Mucosa of descending colon (tissue), 3 donors: ENCODE results near the gene ERCC4. TPM values are rescaled to one million over a fixed set of nuclear protein-coding genes. Genes with fewer than 3 reads are reported as not detected.

Source experiments
- ATAC-seq: fragments of 200-7000 bp; cut with Tn5 transposase; one replicate; pipeline ENCODE4 v1.9.1; 2020; ENCODE audit warnings: mild to moderate bottlenecking, moderate library complexity
- DNase-seq, 3 donors: peaks; one replicate each; pipeline ENCODE4 v3.0.0-alpha.2; 2020
- H3K36me3 ChIP-seq: fragments of 200-600 bp; one replicate; pipeline ENCODE4 v1.8.0; 2021; ENCODE audit warnings: low read depth, mild to moderate bottlenecking
- H3K4me1 ChIP-seq: fragments of 200-600 bp; one replicate; pipeline ENCODE4 v1.8.0; 2021; ENCODE audit warnings: low read depth, mild to moderate bottlenecking
- H3K4me3 ChIP-seq: fragments of 200-600 bp; one replicate; pipeline ENCODE4 v1.8.0; 2021; ENCODE audit warnings: mild to moderate bottlenecking
- H3K9me3 ChIP-seq: fragments of 200-600 bp; one replicate; pipeline ENCODE4 v1.8.0; 2021; ENCODE audit warnings: mild to moderate bottlenecking
- CTCF ChIP-seq: fragments of 200-600 bp; IDR thresholded peaks from one replicate; pipeline ENCODE4 v1.8.0; 2022; ENCODE audit warnings: antibody characterized with exemption, mild to moderate bottlenecking
- intact Hi-C, 2 donors: fragments of 100-400 bp; cut with DNase I in 1 of 2; cut with micrococcal nuclease in 1 of 2; formaldehyde crosslinking; loops; one replicate each; pipeline versions ENCODE4 v1.11.0 to v1.11.1; 2022; cut with DNase I, micrococcal nuclease
- total RNA-seq, 3 donors: library from RNA; stranded (reverse); fragmentation: NEBNext Ultra II Directional in 2 of 3; extraction: Animal tissue kit (Norgen Biotek cat#: 25700) in 2 of 3; gene quantifications; one replicate each; pipeline versions ENCODE4 v1.2.1 to v1.2.4, GENCODE V29; 2021 to 2023
- donor health status: DM: no; HTN: no; CAD: no; lungs with moderate emphysema.
- donor health status: DM: no; HTN: no; CAD: no.
- donor health status: DM: no; HTN: yes; CAD: no.

Gene ERCC4
- total RNA-seq, 3 donors from 2014 or later: 5.9 to 8.7 (median 7.1) TPM

- H3K36me3 ChIP-seq: no peaks in the 10 kb centered on the region
- no peak overlapping the region for H3K4me3 ChIP-seq
- ATAC-seq: no peak
- no peak for TF ChIP-seq CTCF
- H3K9me3 ChIP-seq: peaks cover 5% of the 10 kb centered on the region
- no peak for DNase-seq
- peaks cover 4% of the 10 kb centered on the region for H3K4me1 ChIP-seq
- intact Hi-C loops: no loop called here
These were observed 8.1 kb upstream of the ERCC4 start for GRCh38 chr16:13911871-13912270.

GRCh38 chr16:13912891-13913290 is 7.1 kb upstream of the ERCC4 start:
- Histone ChIP-seq H3K36me3 (no peaks in the 10 kb centered on the region), H3K9me3 (peaks cover 5% of the 10 kb centered on the region), H3K4me1 (peaks cover 4% of the 10 kb centered on the region), H3K4me3 (no peak overlapping the region)
- intact Hi-C loops: no loop called here
- no peak for TF ChIP-seq CTCF
- no peak for DNase-seq
- ATAC-seq: no peak

- intact Hi-C loops: no loop called here
- H3K4me1 ChIP-seq: peaks cover 4% of the 10 kb centered on the region
- ATAC-seq: peak; percentile 43
- H3K9me3 ChIP-seq: peaks cover 5% of the 10 kb centered on the region
- no peaks in the 10 kb centered on the region for H3K36me3 ChIP-seq
- DNase-seq: peak in 1 of 3 donors; percentile 5
- H3K4me3 ChIP-seq: no peak overlapping the region
- TF ChIP-seq CTCF: no peak
These were observed 6.3 kb upstream of the ERCC4 start for GRCh38 chr16:13913374-13914292.

GRCh38 chr16:13915033-13915635 is 4.8 kb upstream of the ERCC4 start:
- intact Hi-C loops: no loop called here

GRCh38 chr16:13919330-13919682 is 648 bp upstream of the ERCC4 start:
- H3K4me3 ChIP-seq: peak overlapping the region; percentile 64
- no peaks in the 10 kb centered on the region for H3K36me3 ChIP-seq
- TF ChIP-seq CTCF: no peak
- ATAC-seq: peak; percentile 21
- intact Hi-C loops: no loop called here
- no peaks in the 10 kb centered on the region for H3K9me3 ChIP-seq
- peak in 1 of 3 donors; percentile 25 for DNase-seq
- no peaks in the 10 kb centered on the region for H3K4me1 ChIP-seq

More at GRCh38 chr16:13915033-13915635, 4.8 kb upstream of the ERCC4 start:
- ATAC-seq (no peak), DNase-seq (no peak)
- peaks cover 5% of the 10 kb centered on the region for H3K9me3 ChIP-seq
- H3K4me3 ChIP-seq: no peak overlapping the region
- no peak for TF ChIP-seq CTCF
- peaks cover 4% of the 10 kb centered on the region for H3K4me1 ChIP-seq
- no peaks in the 10 kb centered on the region for H3K36me3 ChIP-seq
